K562 (cell line): ENCODE measurements around the gene TNNT1. TPM values are rescaled to one million over a fixed set of nuclear protein-coding genes. Genes with fewer than 3 reads are reported as not detected.

Experiments used
- AFF1 ChIP-seq, 2 experiments: fragments of 450-650 bp; IDR thresholded peaks; 2 replicates each; pipeline ENCODE4 v1.6.1; 2018; ENCODE audit warnings: mild to moderate bottlenecking in 2 of 2, low read depth in 1 of 2; ENCODE audit not compliant: partially characterized antibody in 2 of 2
- ARID3B ChIP-seq: fragments of 250-450 bp; sonication (Bioruptor Pico); IDR thresholded peaks from 2 replicates; pipeline ENCODE4 v1.4.0; 2020; ENCODE audit warnings: borderline replicate concordance
- ATF7 ChIP-seq: fragments of 450-650 bp; IDR thresholded peaks from 2 replicates; pipeline ENCODE4 v1.7.1; 2014; ENCODE audit warnings: mild to moderate bottlenecking, moderate library complexity
- CBX1 ChIP-seq: sonication (generic); IDR thresholded peaks from 2 replicates; pipeline ENCODE4 v1.6.1; 2016; ENCODE audit warnings: antibody characterized with exemption, low read depth, mild to moderate bottlenecking
- ESRRB ChIP-seq: fragments of 250-450 bp; sonication (Bioruptor Pico); IDR thresholded peaks from 2 replicates; pipeline ENCODE4 v1.5.0; 2020; ENCODE audit warnings: mild to moderate bottlenecking, moderate library complexity, borderline replicate concordance
- HDAC2 ChIP-seq: fragments of 450-650 bp; IDR thresholded peaks from 2 replicates; pipeline ENCODE4 v1.6.1; 2016; ENCODE audit warnings: mild to moderate bottlenecking
- HMGXB4 ChIP-seq: sonication (generic); formaldehyde crosslinking; IDR thresholded peaks from 2 replicates; pipeline ENCODE4 v1.8.1; 2023; ENCODE audit warnings: mild to moderate bottlenecking, missing genetic modification reagents
- IFI16 ChIP-seq: fragments of 250-450 bp; sonication (Bioruptor Pico); IDR thresholded peaks from 2 replicates; pipeline ENCODE4 v2.1.2; 2022; ENCODE audit warnings: mild to moderate bottlenecking, inconsistent platforms
- LEF1 ChIP-seq: fragments of 450-650 bp; IDR thresholded peaks from 2 replicates; pipeline ENCODE4 v1.6.1; 2016; ENCODE audit warnings: mild to moderate bottlenecking
- MAX ChIP-seq: sonication (generic); formaldehyde crosslinking; IDR thresholded peaks from 2 replicates; pipeline ENCODE4 v1.9.0; 2022; ENCODE audit warnings: mild to moderate bottlenecking, missing genetic modification reagents
- MEF2A ChIP-seq: IDR thresholded peaks from 2 replicates; pipeline ENCODE4 v1.6.1; 2011; ENCODE audit warnings: low read depth, mild to moderate bottlenecking, low read length, moderate library complexity; ENCODE audit not compliant: control insufficient read depth
- NR2C1 ChIP-seq, 2 experiments: fragments of 450-650 bp; IDR thresholded peaks; 2 replicates each; pipeline ENCODE4 v1.6.1; 2017; ENCODE audit warnings: mild to moderate bottlenecking in 2 of 2, antibody characterized with exemption in 1 of 2, inconsistent platforms in 1 of 2, missing compliant biosample characterization in 1 of 2, missing genetic modification characterization in 1 of 2
- NR4A1 ChIP-seq, 2 experiments: fragments of 250-450 bp in 1 of 2; fragments of 450-650 bp in 1 of 2; sonication (Bioruptor Pico) in 1 of 2; IDR thresholded peaks; 2 replicates each; pipeline versions ENCODE4 v1.4.0 to v1.6.1; 2016 to 2020; ENCODE audit warnings: mild to moderate bottlenecking in 2 of 2, missing compliant biosample characterization in 1 of 2, missing genetic modification characterization in 1 of 2, moderate library complexity in 1 of 2
- RAD21 ChIP-seq, 2 experiments: fragments of 250-450 bp in 1 of 2; fragments of 450-650 bp in 1 of 2; sonication (Bioruptor Pico) in 1 of 2; formaldehyde crosslinking in 1 of 2; IDR thresholded peaks in 1 of 2; conservative IDR thresholded peaks in 1 of 2; 2 replicates each; pipeline versions ENCODE4 v1.4.0 to v1.8.0; 2020 to 2022; ENCODE audit warnings: mild to moderate bottlenecking in 2 of 2, moderate library complexity in 1 of 2
- SPI1 ChIP-seq: IDR thresholded peaks from 2 replicates; pipeline ENCODE4 v1.6.1; 2011; ENCODE audit warnings: low read depth, low read length, control low read depth, borderline replicate concordance
- ZBED1 ChIP-seq: IDR thresholded peaks from 2 replicates; pipeline ENCODE4 v1.6.1; 2014
- ZNF232 ChIP-seq: sonication (generic); formaldehyde crosslinking; IDR thresholded peaks from 2 replicates; pipeline ENCODE4 v1.8.0; 2022; ENCODE audit warnings: mild to moderate bottlenecking, missing genetic modification reagents
- ZNF324 ChIP-seq: fragments of 250-450 bp; sonication (Bioruptor Pico); IDR thresholded peaks from 2 replicates; pipeline ENCODE4 v1.4.0; 2020; ENCODE audit warnings: mild to moderate bottlenecking
- ZNF551 ChIP-seq: fragments of 250-450 bp; sonication (Bioruptor Pico); IDR thresholded peaks from 2 replicates; pipeline ENCODE4 v1.5.0; 2021; ENCODE audit warnings: mild to moderate bottlenecking, moderate library complexity
- polyA plus RNA-seq, 8 experiments: library from polyadenylated mRNA; depleted of rRNA in 4 of 8; stranded (reverse) in 5 of 8; unstranded in 3 of 8; fragments of >200 nt; fragmentation: Nextera tagmentation in 2 of 8; fragmentation: Illumina TruSeq in 1 of 8; extraction: Ambion mirVana in 2 of 8; extraction: Trizol in 1 of 8; gene quantifications; 2 replicates each; pipeline versions ENCODE4 v1.2.1 to v1.2.3, GENCODE V29; 2011 to 2014; ENCODE audit warnings: inconsistent platforms in 1 of 8, missing spikeins in 1 of 8
- total RNA-seq, 7 experiments: library from RNA; depleted of rRNA in 6 of 7; stranded (reverse); fragments of >200 nt in 6 of 7; fragmentation: Illumina TruSeq in 2 of 7; extraction: Trizol in 2 of 7; gene quantifications; 2 replicates each; pipeline versions ENCODE4 v1.2.1 to v1.2.3, GENCODE V29; 2011 to 2021; ENCODE audit warnings: low replicate concordance in 1 of 7

Gene TNNT1
- total and polyA plus RNA-seq, 9 of the 15 experiments (the other 6 are each of a cell fraction or from before 2014, with no cell fraction given): 31.8 to 390 (median 227) TPM

GRCh38 chr19:55179606-55180484 is 30.8 kb upstream of the TNNT1 start, which contains the start of gene SYT5 (continued):
- TF ChIP-seq AFF1 (IDR thresholded peaks at IDR 0.05; ENCODE audit: low read depth in 1 of 2, partially characterized antibody in 2 of 2) (peak in 1 of 2 experiments; percentile 79), LEF1 (no peak), MAX (CRISPR knock-in tag) (peak; percentile 99), IFI16 (CRISPR knock-in tag) (no peak), ZNF551 (CRISPR knock-in tag) (no peak), ATF7 (0 out of 2 replicates have a peak, but pooled peaks have one; percentile 19), NR2C1 (IDR thresholded peaks at IDR 0.05) (no peak), NR2C1 (tag; IDR thresholded peaks at IDR 0.05) (no peak), HMGXB4 (CRISPR knock-in tag) (no peak; the same call in 1 of the 2 replicates), ZNF232 (CRISPR knock-in tag) (peak; percentile 94), ZBED1 (no peak), ZNF324 (CRISPR knock-in tag) (no peak), NR4A1 (CRISPR knock-in tag; IDR thresholded peaks at IDR 0.05) (no peak), NR4A1 (tag; IDR thresholded peaks at IDR 0.05) (no peak), RAD21 (CRISPR knock-in tag; conservative IDR thresholded peaks at IDR 0.05 in 1 of 2, IDR thresholded peaks at IDR 0.05 in 1 of 2) (0 out of 4 replicates have a peak, but pooled peaks of 1 of the 2 experiments have one; percentile 7), ARID3B (CRISPR knock-in tag) (no peak), MEF2A (no peak), SPI1 (no peak), CBX1 (no peak), ESRRB (CRISPR knock-in tag) (no peak), HDAC2 (peak; percentile 63; the same call in 1 of the 2 replicates)
